ENCODE data around the gene SNX30. TPM values are rescaled to one million over a fixed set of nuclear protein-coding genes. Genes with fewer than 3 reads are reported as not detected.

Gene SNX30
- total and polyA plus RNA-seq, 4 donors = 1.8 to 13.5 (median 6.5) TPM

DNA sequence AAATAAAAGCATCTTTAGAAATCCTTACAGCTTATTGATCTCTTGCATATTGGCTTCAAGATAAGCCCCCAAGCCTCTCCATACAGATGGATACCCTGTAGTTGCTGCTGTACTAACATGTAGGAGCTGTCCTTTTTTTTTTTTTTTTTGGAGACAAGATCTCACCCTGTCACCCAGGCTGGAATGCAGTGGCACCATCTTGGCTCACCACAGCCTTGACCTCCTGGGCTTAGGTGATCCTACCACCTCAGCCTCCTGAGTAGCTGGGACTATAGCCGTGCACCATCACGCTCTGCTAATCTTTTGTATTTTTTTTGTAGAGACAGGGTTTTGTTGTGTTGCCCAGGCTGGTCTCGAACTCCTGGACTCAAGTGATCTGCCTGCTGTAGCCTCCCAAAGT, 35.4 kb downstream of the SNX30 start:
- no peak for TF ChIP-seq FOXA1 (IDR thresholded peaks at IDR 0.05)
- TF ChIP-seq RXRA (IDR thresholded peaks at IDR 0.05) = no peak
- no peak for TF ChIP-seq NR2F2 (IDR thresholded peaks at IDR 0.05)
- TF ChIP-seq, protein P1, sequence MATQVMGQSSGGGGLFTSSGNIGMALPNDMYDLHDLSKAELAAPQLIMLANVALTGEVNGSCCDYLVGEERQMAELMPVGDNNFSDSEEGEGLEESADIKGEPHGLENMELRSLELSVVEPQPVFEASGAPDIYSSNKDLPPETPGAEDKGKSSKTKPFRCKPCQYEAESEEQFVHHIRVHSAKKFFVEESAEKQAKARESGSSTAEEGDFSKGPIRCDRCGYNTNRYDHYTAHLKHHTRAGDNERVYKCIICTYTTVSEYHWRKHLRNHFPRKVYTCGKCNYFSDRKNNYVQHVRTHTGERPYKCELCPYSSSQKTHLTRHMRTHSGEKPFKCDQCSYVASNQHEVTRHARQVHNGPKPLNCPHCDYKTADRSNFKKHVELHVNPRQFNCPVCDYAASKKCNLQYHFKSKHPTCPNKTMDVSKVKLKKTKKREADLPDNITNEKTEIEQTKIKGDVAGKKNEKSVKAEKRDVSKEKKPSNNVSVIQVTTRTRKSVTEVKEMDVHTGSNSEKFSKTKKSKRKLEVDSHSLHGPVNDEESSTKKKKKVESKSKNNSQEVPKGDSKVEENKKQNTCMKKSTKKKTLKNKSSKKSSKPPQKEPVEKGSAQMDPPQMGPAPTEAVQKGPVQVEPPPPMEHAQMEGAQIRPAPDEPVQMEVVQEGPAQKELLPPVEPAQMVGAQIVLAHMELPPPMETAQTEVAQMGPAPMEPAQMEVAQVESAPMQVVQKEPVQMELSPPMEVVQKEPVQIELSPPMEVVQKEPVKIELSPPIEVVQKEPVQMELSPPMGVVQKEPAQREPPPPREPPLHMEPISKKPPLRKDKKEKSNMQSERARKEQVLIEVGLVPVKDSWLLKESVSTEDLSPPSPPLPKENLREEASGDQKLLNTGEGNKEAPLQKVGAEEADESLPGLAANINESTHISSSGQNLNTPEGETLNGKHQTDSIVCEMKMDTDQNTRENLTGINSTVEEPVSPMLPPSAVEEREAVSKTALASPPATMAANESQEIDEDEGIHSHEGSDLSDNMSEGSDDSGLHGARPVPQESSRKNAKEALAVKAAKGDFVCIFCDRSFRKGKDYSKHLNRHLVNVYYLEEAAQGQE (IDR thresholded peaks at IDR 0.05) = no peak
- TF ChIP-seq HNF4A (conservative IDR thresholded peaks at IDR 0.05) = no peak
- TF ChIP-seq SP1 (IDR thresholded peaks at IDR 0.05) = no peak
- DNase-seq (ENCODE audit: low spot score) = no peak
- no peaks in the 10 kb centered on the region for H3K9me3 ChIP-seq (ENCODE audit: control insufficient read depth in 4 of 4, low read length in 3 of 4)
- H3K4me3 ChIP-seq (ENCODE audit: low read depth in 1 of 3, low read length in 3 of 3) = no peak overlapping the region
- no peaks in the 10 kb centered on the region for H3K27me3 ChIP-seq (ENCODE audit: control insufficient read depth in 4 of 4, insufficient read depth in 4 of 4, low read length in 3 of 4)
- H3K4me1 ChIP-seq (ENCODE audit: control insufficient read depth in 4 of 4, insufficient read depth in 4 of 4, low read length in 3 of 4) = peaks cover 0 to 2% (median 0%) of the 10 kb centered on the region in 4 donors
- H3K27ac ChIP-seq (ENCODE audit: low read depth in 1 of 2, low read length in 2 of 2) = no peak overlapping the region
- H3K36me3 ChIP-seq (ENCODE audit: control insufficient read depth in 4 of 4, insufficient read depth in 3 of 4, low read depth in 1 of 4, low read length in 3 of 4) = no peaks in the 10 kb centered on the region
- no peak overlapping the region for H3K9ac ChIP-seq (ENCODE audit: low read depth in 1 of 2, low read length in 2 of 2)
- WGBS = 97% methylated on average over 3 of the region's 3 CpGs

DNA sequence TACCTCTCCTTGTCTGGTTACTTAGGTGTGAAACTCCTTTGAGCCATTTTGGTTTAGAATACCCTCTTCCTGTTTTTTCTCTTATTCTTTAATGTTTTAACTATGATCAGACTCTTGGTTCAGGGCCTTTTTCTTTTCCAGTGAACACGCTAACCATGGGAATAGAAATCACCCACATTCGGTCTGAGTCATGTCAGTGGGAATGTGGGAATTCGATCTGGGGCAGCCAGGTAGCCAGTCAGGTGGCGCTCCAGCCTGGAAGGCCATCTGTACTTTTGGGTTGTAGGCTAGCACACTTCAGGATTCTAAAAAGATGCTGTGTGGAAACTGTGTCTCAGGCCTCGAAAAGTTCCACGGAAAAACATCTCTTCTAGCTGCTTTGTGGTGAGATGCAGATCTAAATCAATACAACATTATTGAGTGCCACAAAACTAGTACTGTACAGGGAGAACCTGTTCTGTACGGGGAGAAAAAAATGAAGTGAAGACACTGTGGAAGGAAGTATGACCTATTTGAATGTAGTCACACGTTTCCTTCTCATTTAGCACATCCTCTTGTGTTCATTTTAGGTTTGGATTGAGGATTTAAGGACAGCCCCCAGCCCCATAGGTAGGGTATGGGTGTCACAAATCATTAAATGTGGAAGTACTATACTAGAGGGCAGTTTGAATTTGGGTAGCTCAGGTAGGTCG, 36.4 kb downstream of the SNX30 start:
- peaks cover 0 to 2% (median 0%) of the 10 kb centered on the region in 4 donors for H3K4me1 ChIP-seq (ENCODE audit: control insufficient read depth in 4 of 4, insufficient read depth in 4 of 4, low read length in 3 of 4)
- no peak overlapping the region for H3K27ac ChIP-seq (ENCODE audit: low read depth in 1 of 2, low read length in 2 of 2)
- H3K4me3 ChIP-seq (ENCODE audit: low read depth in 1 of 3, low read length in 3 of 3) = no peak overlapping the region
- no peaks in the 10 kb centered on the region for H3K36me3 ChIP-seq (ENCODE audit: control insufficient read depth in 4 of 4, insufficient read depth in 3 of 4, low read depth in 1 of 4, low read length in 3 of 4)
- no peak for DNase-seq (ENCODE audit: low spot score)
- H3K9ac ChIP-seq (ENCODE audit: low read depth in 1 of 2, low read length in 2 of 2) = no peak overlapping the region
- no peaks in the 10 kb centered on the region for H3K9me3 ChIP-seq (ENCODE audit: control insufficient read depth in 4 of 4, low read length in 3 of 4)
- WGBS = 79% methylated on average over 9 of the region's 9 CpGs
- TF ChIP-seq, protein P2, sequence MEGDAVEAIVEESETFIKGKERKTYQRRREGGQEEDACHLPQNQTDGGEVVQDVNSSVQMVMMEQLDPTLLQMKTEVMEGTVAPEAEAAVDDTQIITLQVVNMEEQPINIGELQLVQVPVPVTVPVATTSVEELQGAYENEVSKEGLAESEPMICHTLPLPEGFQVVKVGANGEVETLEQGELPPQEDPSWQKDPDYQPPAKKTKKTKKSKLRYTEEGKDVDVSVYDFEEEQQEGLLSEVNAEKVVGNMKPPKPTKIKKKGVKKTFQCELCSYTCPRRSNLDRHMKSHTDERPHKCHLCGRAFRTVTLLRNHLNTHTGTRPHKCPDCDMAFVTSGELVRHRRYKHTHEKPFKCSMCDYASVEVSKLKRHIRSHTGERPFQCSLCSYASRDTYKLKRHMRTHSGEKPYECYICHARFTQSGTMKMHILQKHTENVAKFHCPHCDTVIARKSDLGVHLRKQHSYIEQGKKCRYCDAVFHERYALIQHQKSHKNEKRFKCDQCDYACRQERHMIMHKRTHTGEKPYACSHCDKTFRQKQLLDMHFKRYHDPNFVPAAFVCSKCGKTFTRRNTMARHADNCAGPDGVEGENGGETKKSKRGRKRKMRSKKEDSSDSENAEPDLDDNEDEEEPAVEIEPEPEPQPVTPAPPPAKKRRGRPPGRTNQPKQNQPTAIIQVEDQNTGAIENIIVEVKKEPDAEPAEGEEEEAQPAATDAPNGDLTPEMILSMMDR (IDR thresholded peaks at IDR 0.05; ENCODE audit: low read depth, low read length, missing input control) = no peak
- no peak for TF ChIP-seq EGR1 (IDR thresholded peaks at IDR 0.05; ENCODE audit: low read depth in 2 of 2)
- TF ChIP-seq GABPA (IDR thresholded peaks at IDR 0.05 in 1 of 2, conservative IDR thresholded peaks at IDR 0.05 in 1 of 2) = no peak
- TF ChIP-seq HNF4G (IDR thresholded peaks at IDR 0.05) = no peak
- TF ChIP-seq RAD21 (IDR thresholded peaks at IDR 0.05) = no peak
- no peak for TF ChIP-seq ATF3 (IDR thresholded peaks at IDR 0.05)
- no peak for TF ChIP-seq FOXA1 (IDR thresholded peaks at IDR 0.05)
- no peak for TF ChIP-seq FOXA2 (IDR thresholded peaks at IDR 0.05)
- TF ChIP-seq, protein P3, sequence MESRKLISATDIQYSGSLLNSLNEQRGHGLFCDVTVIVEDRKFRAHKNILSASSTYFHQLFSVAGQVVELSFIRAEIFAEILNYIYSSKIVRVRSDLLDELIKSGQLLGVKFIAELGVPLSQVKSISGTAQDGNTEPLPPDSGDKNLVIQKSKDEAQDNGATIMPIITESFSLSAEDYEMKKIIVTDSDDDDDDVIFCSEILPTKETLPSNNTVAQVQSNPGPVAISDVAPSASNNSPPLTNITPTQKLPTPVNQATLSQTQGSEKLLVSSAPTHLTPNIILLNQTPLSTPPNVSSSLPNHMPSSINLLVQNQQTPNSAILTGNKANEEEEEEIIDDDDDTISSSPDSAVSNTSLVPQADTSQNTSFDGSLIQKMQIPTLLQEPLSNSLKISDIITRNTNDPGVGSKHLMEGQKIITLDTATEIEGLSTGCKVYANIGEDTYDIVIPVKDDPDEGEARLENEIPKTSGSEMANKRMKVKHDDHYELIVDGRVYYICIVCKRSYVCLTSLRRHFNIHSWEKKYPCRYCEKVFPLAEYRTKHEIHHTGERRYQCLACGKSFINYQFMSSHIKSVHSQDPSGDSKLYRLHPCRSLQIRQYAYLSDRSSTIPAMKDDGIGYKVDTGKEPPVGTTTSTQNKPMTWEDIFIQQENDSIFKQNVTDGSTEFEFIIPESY (IDR thresholded peaks at IDR 0.05) = no peak
- no peaks in the 10 kb centered on the region for H3K27me3 ChIP-seq (ENCODE audit: control insufficient read depth in 4 of 4, insufficient read depth in 4 of 4, low read length in 3 of 4)

Data from liver (tissue), 9 donors.